Gastroesophageal sphincter (tissue), 3 donors: ENCODE data around the gene USP20.

Source experiments
- POLR2A ChIP-seq, 2 donors: fragments of 450-650 bp; IDR thresholded peaks; one replicate each; pipeline ENCODE4 v1.6.1; 2017; ENCODE audit warnings: antibody characterized with exemption in 2 of 2, mild to moderate bottlenecking in 2 of 2, moderate library complexity in 1 of 2
- TF ChIP-seq, protein P1 (sequence below), 4 experiments: fragments of 200-600 bp in 2 of 4; fragments of 450-650 bp in 2 of 4; sonication (generic) in 1 of 4; IDR thresholded peaks; one replicate each; pipeline ENCODE4 v1.5.1; 2017 to 2019; ENCODE audit warnings: antibody characterized with exemption in 4 of 4, mild to moderate bottlenecking in 2 of 4, moderate library complexity in 2 of 4

GRCh38 chr9:129894120-129894823 is 59.0 kb downstream of the USP20 start:
- TF ChIP-seq, protein P1, sequence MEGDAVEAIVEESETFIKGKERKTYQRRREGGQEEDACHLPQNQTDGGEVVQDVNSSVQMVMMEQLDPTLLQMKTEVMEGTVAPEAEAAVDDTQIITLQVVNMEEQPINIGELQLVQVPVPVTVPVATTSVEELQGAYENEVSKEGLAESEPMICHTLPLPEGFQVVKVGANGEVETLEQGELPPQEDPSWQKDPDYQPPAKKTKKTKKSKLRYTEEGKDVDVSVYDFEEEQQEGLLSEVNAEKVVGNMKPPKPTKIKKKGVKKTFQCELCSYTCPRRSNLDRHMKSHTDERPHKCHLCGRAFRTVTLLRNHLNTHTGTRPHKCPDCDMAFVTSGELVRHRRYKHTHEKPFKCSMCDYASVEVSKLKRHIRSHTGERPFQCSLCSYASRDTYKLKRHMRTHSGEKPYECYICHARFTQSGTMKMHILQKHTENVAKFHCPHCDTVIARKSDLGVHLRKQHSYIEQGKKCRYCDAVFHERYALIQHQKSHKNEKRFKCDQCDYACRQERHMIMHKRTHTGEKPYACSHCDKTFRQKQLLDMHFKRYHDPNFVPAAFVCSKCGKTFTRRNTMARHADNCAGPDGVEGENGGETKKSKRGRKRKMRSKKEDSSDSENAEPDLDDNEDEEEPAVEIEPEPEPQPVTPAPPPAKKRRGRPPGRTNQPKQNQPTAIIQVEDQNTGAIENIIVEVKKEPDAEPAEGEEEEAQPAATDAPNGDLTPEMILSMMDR (IDR thresholded peaks at IDR 0.05): no peak
- no peak for TF ChIP-seq POLR2A (IDR thresholded peaks at IDR 0.05)
